NT2/D1 (cell line): ENCODE data around the gene FAM124A.

ENCODE experiments used
- SUZ12 ChIP-seq: IDR thresholded peaks from 2 replicates; pipeline ENCODE4 v1.6.1; 2011; ENCODE audit not compliant: insufficient read length, insufficient read depth; ENCODE audit errors: extremely low read depth
- YY1 ChIP-seq: IDR thresholded peaks from 2 replicates; pipeline ENCODE4 v1.6.1; 2011; ENCODE audit not compliant: insufficient read length, insufficient read depth
- ZNF274 ChIP-seq: IDR thresholded peaks from 2 replicates; pipeline ENCODE4 v1.6.1; 2011; ENCODE audit warnings: mild to moderate bottlenecking, low read depth, low read length

- TF ChIP-seq YY1 (no peak), ZNF274 (no peak), SUZ12 (no peak)
These were observed 35.0 kb downstream of the FAM124A start for GRCh38 chr13:51257187-51257586.
